Retinal pigment epithelial cell (primary cell): ENCODE measurements around the gene KANSL1.

Source experiments
- DNase-seq: peaks from one replicate; pipeline ENCODE4 v3.0.0-alpha.2; 2010; ENCODE audit warnings: low read depth
- H3K4me3 ChIP-seq: 2 replicates; pipeline ENCODE4 v1.5.1; 2011; ENCODE audit warnings: mild to moderate bottlenecking, low read length, control low read depth, moderate library complexity
- TF ChIP-seq, protein P1 (sequence below): conservative IDR thresholded peaks from 2 replicates; pipeline ENCODE4 v1.5.1; 2011; ENCODE audit warnings: low read depth, low read length, control low read depth, inconsistent platforms

Gene KANSL1

DNA sequence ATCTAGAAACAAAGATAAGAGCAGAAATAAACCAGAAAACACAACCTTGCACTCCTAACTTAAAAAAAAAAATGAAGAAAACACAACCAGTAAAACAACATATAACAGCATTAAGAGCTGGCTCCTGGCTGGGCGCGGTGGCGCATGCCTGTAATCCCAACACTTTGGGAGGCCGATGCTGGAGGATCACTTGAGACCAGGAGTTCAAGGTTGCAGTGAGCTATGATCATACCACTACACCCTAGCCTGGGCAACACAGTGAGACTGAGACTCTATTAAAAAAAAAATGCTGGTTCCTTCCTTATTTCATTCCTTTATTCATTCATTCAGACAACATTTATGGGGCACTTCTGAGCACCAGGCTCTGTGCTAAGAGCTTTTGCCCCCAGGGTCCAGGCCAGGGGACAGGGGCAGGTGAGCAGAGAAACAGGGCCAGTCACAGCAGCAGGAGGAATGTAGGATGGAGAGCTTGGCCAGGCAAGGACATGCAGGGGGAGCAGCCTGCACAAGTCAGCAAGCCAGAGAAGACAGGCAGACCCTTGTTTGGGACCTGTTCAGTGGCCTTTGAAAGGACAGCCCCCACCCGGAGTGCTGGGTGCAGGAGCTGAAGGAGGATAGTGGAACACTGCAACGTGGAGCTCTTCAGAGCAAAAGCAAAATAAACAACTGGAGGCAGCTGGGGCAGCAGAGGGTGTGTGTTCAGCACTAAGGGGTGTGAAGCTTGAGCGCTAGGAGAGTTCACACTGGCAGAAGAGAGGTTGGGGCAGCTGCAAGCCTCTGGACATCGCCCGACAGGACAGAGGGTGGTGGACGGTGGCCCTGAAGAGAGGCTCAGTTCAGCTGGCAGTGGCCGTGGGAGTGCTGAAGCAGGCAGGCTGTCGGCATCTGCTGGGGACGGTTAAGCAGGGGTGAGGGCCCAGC, 191.6 kb downstream of the KANSL1 start:
- TF ChIP-seq, protein P1, sequence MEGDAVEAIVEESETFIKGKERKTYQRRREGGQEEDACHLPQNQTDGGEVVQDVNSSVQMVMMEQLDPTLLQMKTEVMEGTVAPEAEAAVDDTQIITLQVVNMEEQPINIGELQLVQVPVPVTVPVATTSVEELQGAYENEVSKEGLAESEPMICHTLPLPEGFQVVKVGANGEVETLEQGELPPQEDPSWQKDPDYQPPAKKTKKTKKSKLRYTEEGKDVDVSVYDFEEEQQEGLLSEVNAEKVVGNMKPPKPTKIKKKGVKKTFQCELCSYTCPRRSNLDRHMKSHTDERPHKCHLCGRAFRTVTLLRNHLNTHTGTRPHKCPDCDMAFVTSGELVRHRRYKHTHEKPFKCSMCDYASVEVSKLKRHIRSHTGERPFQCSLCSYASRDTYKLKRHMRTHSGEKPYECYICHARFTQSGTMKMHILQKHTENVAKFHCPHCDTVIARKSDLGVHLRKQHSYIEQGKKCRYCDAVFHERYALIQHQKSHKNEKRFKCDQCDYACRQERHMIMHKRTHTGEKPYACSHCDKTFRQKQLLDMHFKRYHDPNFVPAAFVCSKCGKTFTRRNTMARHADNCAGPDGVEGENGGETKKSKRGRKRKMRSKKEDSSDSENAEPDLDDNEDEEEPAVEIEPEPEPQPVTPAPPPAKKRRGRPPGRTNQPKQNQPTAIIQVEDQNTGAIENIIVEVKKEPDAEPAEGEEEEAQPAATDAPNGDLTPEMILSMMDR, result no peak
- H3K4me3 ChIP-seq, result no peak overlapping the region
- DNase-seq, result no peak

DNA sequence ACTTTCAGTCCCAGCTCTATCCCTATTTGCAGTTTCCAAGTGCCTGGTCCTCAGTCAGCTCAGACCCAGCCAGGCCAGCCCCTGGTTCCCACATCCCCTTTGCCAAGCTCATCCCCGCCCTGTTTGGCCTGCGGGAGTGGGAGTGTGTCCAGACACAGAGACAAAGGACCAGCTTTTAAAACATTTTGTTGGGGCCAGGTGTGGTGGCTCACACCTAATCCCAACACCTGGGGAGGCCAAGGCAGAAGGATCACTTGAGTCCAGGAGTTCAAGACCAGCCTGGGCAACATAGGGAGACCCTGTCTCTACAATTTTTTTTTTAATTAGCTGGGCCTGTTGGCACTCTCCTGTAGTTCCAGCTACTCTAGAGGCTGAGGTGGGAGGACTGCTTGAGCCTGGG, 192.5 kb downstream of the KANSL1 start:
- H3K4me3 ChIP-seq, result no peak overlapping the region
- no peak for DNase-seq
- TF ChIP-seq, protein P1, result no peak

DNA sequence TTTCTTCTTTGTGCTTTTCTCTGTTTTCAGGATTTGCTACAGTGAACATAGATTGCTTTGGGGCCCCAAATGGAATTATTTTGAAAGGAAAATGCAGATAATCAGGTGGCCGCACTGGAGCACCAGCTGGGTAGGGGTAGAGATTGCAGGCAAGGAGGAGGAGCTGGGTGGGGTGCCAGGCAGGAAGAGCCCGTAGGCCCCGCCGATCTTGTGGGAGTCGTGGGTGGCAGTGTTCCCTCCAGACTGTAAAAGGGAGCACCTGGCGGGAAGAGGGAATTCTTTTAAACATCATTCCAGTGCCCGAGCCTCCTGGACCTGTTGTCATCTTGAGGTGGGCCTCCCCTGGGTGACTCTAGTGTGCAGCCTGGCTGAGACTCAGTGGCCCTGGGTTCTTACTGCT, 192.9 kb downstream of the KANSL1 start:
- TF ChIP-seq, protein P1, result no peak
- no peak overlapping the region for H3K4me3 ChIP-seq
- no peak for DNase-seq

DNA sequence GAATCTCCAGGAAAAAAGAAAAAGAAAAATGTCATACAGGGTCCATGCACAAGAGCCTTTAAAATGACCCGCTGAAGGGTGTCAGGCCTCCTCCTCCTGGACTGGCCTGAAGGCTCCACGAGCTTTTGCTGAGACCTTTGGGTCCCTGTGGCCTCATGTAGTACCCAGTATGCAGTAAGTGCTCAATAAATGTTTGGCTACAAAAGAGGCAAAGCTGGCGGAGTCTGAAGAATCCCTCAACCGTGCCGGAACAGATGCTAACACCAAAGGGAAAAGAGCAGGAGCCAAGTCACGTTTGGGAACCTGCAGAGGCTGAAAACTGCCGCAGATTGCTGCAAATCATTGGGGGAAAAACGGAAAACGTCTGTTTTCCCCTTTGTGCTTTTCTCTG, 193.3 kb downstream of the KANSL1 start:
- TF ChIP-seq, protein P1, result no peak
- no peak overlapping the region for H3K4me3 ChIP-seq
- DNase-seq, result no peak

DNA sequence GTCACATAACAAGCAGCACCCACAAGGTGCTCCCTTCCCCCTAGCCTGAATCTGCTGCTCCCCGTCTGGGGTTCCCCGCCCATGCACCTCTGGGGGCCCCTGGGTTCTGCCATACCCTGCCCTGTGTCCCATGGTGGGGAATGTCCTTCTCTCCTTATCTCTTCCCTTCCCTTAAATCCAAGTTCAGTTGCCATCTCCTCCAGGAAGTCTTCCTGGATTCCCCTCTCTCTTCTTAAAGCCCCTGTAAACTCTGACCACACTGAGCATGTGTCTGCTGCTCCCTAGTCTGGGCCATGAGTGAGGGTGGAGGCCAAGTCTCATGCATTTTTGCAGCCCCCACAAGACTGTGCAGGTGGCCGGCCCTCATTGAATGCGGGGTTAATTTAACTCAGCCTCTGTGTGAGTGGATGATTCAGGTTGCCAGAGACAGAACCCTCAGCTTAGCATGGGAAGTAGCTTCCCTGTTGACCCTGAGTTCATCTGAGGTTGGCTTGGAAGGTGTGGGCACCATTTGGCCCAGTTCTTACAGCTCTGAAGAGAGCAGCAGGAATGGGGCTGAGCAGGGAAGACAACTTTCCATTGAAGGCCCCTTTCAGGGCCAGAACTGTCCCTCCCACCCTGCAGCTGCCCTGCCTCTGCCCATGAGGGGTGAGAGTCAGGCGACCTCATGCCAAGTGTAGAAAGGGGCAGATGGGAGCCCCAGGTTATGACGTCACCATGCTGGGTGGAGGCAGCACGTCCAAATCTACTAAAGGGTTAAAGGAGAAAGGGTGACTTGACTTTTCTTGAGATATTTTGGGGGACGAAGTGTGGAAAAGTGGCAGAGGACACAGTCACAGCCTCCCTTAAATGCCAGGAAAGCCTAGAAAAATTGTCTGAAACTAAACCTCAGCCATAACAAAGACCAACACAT, 194.0 kb downstream of the KANSL1 start, which contains the start of gene STH:
STH (plus strand) TSS at position 264 of the 913 bp plus-strand sequence; CDS start at position 294, 30 bp downstream.
- TF ChIP-seq, protein P1, result no peak
- no peak for DNase-seq
- H3K4me3 ChIP-seq, result no peak within 1 kb of the TSS

DNA sequence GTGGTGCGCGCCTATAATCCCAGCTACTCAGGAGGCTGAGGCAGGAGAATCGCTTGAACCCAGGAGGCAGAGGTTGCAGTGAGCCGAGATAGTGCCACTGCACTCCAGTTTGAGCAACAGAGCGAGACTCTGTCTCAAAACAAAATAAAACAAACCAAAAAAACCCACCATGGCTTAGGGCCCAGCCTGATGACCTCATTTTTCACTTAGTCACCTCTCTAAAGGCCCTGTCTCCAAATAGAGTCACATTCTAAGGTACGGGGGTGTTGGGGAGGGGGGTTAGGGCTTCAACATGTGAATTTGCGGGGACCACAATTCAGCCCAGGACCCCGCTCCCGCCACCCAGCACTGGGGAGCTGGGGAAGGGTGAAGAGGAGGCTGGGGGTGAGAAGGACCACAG, 195.6 kb downstream of the KANSL1 start:
- TF ChIP-seq, protein P1, result no peak
- no peak for DNase-seq
- H3K4me3 ChIP-seq, result no peak overlapping the region
